NCI-H187 (cell line): ENCODE measurements around the gene GABBR1.

Source experiments
- DNase-seq, 2 experiments: peaks; one replicate each; lab custom pipeline; 2025; lab: John Stamatoyannopoulos, UW

GABBR1 gene

GRCh38 chr6:29620630-29621029 lies 12.4 kb downstream of the GABBR1 start:
- no peak for DNase-seq

GRCh38 chr6:29619578-29620160 lies 13.3 kb downstream of the GABBR1 start:
- no peak for DNase-seq

- no peak for DNase-seq
Measured at GRCh38 chr6:29617782-29618554, 15.0 kb downstream of the GABBR1 start.

- no peak for DNase-seq
Measured at GRCh38 chr6:29611426-29611825, 21.6 kb downstream of the GABBR1 start.

GRCh38 chr6:29610540-29610939 lies 22.4 kb downstream of the GABBR1 start:
- DNase-seq: no peak

GRCh38 chr6:29608131-29608530 lies 24.9 kb downstream of the GABBR1 start:
- no peak for DNase-seq

GRCh38 chr6:29603930-29604329 lies 29.1 kb downstream of the GABBR1 start:
- no peak for DNase-seq

- no peak for DNase-seq
Measured at GRCh38 chr6:29603456-29603855, 29.5 kb downstream of the GABBR1 start.

GRCh38 chr6:29602564-29603361 lies 30.2 kb downstream of the GABBR1 start:
- DNase-seq: no peak

- no peak for DNase-seq
Measured at GRCh38 chr6:29598172-29598747, 34.7 kb downstream of the GABBR1 start.

GRCh38 chr6:29597184-29597583 lies 35.8 kb downstream of the GABBR1 start:
- DNase-seq: no peak

- DNase-seq: no peak
Measured at GRCh38 chr6:29596381-29596900, 36.5 kb downstream of the GABBR1 start.

GRCh38 chr6:29593199-29593855 lies 39.7 kb downstream of the GABBR1 start:
- no peak for DNase-seq

- no peak for DNase-seq
Measured at GRCh38 chr6:29591677-29592076, 41.3 kb downstream of the GABBR1 start.

GRCh38 chr6:29590218-29590808 lies 42.7 kb downstream of the GABBR1 start:
- no peak for DNase-seq

- no peak for DNase-seq
Measured at GRCh38 chr6:29589423-29590048, 43.4 kb downstream of the GABBR1 start.

GRCh38 chr6:29584821-29585220 lies 48.2 kb downstream of the GABBR1 start, which contains the start of gene OR2H2:
Gene OR2H2, plus strand, starts transcription at chr6:29585121. Its CDS starts 2,824 bp downstream, at chr6:29587945.
- no peak for DNase-seq

GRCh38 chr6:29577544-29577943 lies 55.4 kb downstream of the GABBR1 start:
- DNase-seq: no peak

GRCh38 chr6:29576056-29576455 lies 56.9 kb downstream of the GABBR1 start:
- DNase-seq: no peak

- no peak for DNase-seq
Measured at GRCh38 chr6:29567991-29568390, 65.0 kb downstream of the GABBR1 start.

- no peak for DNase-seq
Measured at GRCh38 chr6:29567541-29567940, 65.4 kb downstream of the GABBR1 start.
